HepG2 (cell line): ENCODE measurements around the gene TUBB2B. TPM values are rescaled to one million over a fixed set of nuclear protein-coding genes. Genes with fewer than 3 reads are reported as not detected.

ENCODE experiments used
- CREBL2 ChIP-seq: sonication (generic); formaldehyde crosslinking; IDR thresholded peaks from 2 replicates; pipeline ENCODE4 v1.8.1; 2023; ENCODE audit warnings: missing genetic modification reagents, mild to moderate bottlenecking, borderline replicate concordance
- ELF1 ChIP-seq: sonication (generic); formaldehyde crosslinking; IDR thresholded peaks from 2 replicates; pipeline ENCODE4 v1.4.0; 2020; ENCODE audit warnings: missing genetic modification reagents
- MAX ChIP-seq: IDR thresholded peaks from 2 replicates; pipeline ENCODE4 v1.6.1; 2012; ENCODE audit warnings: inconsistent platforms
- NCOA5 ChIP-seq: sonication (generic); formaldehyde crosslinking; IDR thresholded peaks from 2 replicates; pipeline ENCODE4 v1.4.0; 2020; ENCODE audit warnings: missing genetic modification reagents
- PITX1 ChIP-seq: sonication (generic); formaldehyde crosslinking; IDR thresholded peaks from 2 replicates; pipeline ENCODE4 v1.5.1; 2020; ENCODE audit warnings: mild to moderate bottlenecking, missing genetic modification reagents
- PRDM15 ChIP-seq: sonication (generic); formaldehyde crosslinking; IDR thresholded peaks from 2 replicates; pipeline ENCODE4 v1.4.0; 2020; ENCODE audit warnings: missing genetic modification reagents
- PRDM4 ChIP-seq: sonication (generic); formaldehyde crosslinking; IDR thresholded peaks from 2 replicates; pipeline ENCODE4 v1.9.0; 2021; ENCODE audit warnings: missing genetic modification reagents, borderline replicate concordance
- SIN3A ChIP-seq: IDR thresholded peaks from 2 replicates; pipeline ENCODE4 v1.6.1; 2011; ENCODE audit warnings: low read depth, mild to moderate bottlenecking, control low read depth, low read length, borderline replicate concordance
- STAT6 ChIP-seq: sonication (generic); formaldehyde crosslinking; IDR thresholded peaks from 2 replicates; pipeline ENCODE4 v1.4.0; 2020; ENCODE audit warnings: missing genetic modification reagents, mild to moderate bottlenecking, borderline replicate concordance
- ZBTB37 ChIP-seq: sonication (generic); formaldehyde crosslinking; IDR thresholded peaks from 2 replicates; pipeline ENCODE4 v1.4.0; 2020; ENCODE audit warnings: mild to moderate bottlenecking, missing genetic modification reagents
- ZBTB44 ChIP-seq: sonication (generic); formaldehyde crosslinking; IDR thresholded peaks from 2 replicates; pipeline ENCODE4 v1.4.0; 2020; ENCODE audit warnings: missing genetic modification reagents
- ZNF577 ChIP-seq: sonication (generic); formaldehyde crosslinking; IDR thresholded peaks from 2 replicates; pipeline ENCODE4 v1.4.0; 2020; ENCODE audit warnings: mild to moderate bottlenecking, low read depth, missing genetic modification reagents, borderline replicate concordance
- ZNF75D ChIP-seq: sonication (generic); formaldehyde crosslinking; IDR thresholded peaks from 2 replicates; pipeline ENCODE4 v1.8.1; 2023; ENCODE audit warnings: missing genetic modification reagents, mild to moderate bottlenecking, borderline replicate concordance
- polyA plus RNA-seq, 8 experiments: library from polyadenylated mRNA; depleted of rRNA in 3 of 8; stranded (reverse) in 7 of 8; unstranded in 1 of 8; fragments of >200 nt; fragmentation: Illumina TruSeq in 4 of 8; extraction: Trizol in 4 of 8; gene quantifications; 2 replicates each; pipeline versions ENCODE4 v1.2.1 to v1.2.3, GENCODE V29; 2011 to 2016; ENCODE audit warnings: low read depth in 4 of 8, missing spikeins in 1 of 8, mixed read lengths in 1 of 8; ENCODE audit not compliant: insufficient read depth in 1 of 8
- total RNA-seq, 5 experiments: library from RNA; depleted of rRNA; stranded (reverse); fragments of >200 nt; fragmentation: Illumina TruSeq; extraction: Trizol; gene quantifications; 2 replicates each; pipeline ENCODE4 v1.2.3, GENCODE V29; 2016; ENCODE audit warnings: low read depth in 1 of 5

Gene TUBB2B
- total and polyA plus RNA-seq, 2 of the 13 experiments (the other 11 are each of a cell fraction or from before 2014, with no cell fraction given): 10.3 to 23.6 TPM

GRCh38 chr6:3258720-3259490 is 31.5 kb upstream of the TUBB2B start, which contains the start of gene PSMG4 (continued):
- TF ChIP-seq ZBTB44 (CRISPR knock-in tag) (peak; percentile 61; the same call in 1 of the 2 replicates), ELF1 (CRISPR knock-in tag) (peak; percentile 86), PRDM15 (peak; percentile 89), PRDM4 (CRISPR knock-in tag) (0 out of 2 replicates have a peak, but pooled peaks have one; percentile 62), ZNF577 (CRISPR knock-in tag) (peak; percentile 33; the same call in 1 of the 2 replicates), PITX1 (CRISPR knock-in tag) (peak; percentile 78), CREBL2 (CRISPR knock-in tag) (peak; percentile 82; the same call in 1 of the 2 replicates), ZBTB37 (CRISPR knock-in tag) (no peak), SIN3A (peak; percentile 76; the same call in 1 of the 2 replicates), STAT6 (CRISPR knock-in tag) (no peak), NCOA5 (CRISPR knock-in tag) (no peak), MAX (peak; percentile 97), ZNF75D (CRISPR knock-in tag) (no peak)
